ENCODE results near the gene RNPS1.

The RNPS1 gene

GRCh38 chr16:2210386-2211365 lies 57.2 kb downstream of the RNPS1 start, which contains the start of gene BRICD5:
BRICD5 (minus strand) TSS chr16:2210863; CDS start chr16:2210833, 30 bp downstream.
- no peak for DNase-seq

DNA sequence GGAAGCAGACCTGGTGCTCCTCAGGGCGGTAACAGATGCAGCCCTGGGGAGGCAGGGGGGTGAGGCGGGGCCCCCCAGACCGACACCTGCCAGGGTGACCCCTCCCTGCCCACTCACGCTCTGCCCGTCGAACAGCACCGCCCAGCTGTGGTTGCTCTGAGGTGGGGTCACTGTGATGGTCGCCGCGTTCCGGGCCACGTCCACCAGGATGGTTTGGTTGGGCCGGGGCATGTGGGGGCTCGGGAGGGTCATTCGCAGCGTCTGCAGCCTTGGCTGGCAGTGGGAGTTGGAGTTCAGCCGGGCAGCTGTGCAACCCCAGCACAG lies 58.0 kb downstream of the RNPS1 start:
- no peak for DNase-seq

- DNase-seq: no peak
Observed at GRCh38 chr16:2209258-2210008, 58.5 kb downstream of the RNPS1 start.

DNA sequence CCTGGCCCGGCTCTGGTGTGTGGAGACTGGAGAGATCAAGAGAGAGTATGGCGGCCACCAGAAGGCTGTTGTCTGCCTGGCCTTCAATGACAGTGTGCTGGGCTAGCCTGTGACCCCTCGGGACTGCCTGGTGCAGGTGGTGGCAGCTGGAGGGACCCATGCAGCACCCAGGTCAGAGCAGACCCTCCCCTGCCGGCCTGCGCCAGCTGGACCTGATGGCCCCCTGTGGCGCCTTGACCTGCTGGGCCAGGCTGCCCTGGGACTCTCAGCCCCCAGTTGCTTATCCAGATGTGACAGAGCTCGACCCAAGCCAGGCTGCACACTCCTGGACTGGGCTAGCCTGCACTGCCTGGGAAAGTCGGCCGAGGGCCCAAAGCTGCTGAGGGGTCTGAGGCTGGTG lies 59.2 kb downstream of the RNPS1 start:
- no peak for DNase-seq

- peak in 1 of 3 experiments; percentile 19 for DNase-seq
Observed at GRCh38 chr16:2208308-2208707, 59.6 kb downstream of the RNPS1 start.

- DNase-seq: no peak
Observed at GRCh38 chr16:2207872-2208271, 60.1 kb downstream of the RNPS1 start.

DNA sequence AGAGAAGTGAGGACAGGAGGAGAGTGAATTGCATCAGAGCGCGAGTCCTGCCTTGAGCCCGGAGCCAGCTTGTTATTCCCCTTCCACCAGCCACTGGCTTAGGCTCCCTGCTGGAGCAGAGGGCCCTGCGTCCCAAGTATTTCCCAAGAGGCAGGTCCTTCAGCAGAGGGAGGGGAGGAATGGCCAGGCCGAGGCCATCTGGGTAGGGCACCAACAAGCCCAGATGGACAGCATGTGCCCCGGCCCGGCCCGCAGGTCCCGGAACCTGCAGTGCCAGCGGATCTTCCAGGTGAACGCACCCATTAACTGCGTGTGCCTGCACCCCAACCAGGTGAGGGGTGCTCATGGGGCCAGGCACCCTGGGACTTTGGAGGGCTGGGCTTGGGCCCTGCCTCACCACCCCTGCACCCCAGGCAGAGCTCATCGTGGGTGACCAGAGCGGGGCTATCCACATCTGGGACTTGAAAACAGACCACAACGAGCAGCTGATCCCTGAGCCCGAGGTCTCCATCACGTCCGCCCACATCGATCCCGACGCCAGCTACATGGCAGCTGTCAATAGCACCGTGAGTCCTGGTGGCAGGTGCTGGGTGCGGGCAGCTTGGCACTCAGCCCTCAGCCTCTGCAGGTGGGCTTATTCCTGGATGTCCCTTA lies 61.0 kb downstream of the RNPS1 start:
- no peak for DNase-seq

DNA sequence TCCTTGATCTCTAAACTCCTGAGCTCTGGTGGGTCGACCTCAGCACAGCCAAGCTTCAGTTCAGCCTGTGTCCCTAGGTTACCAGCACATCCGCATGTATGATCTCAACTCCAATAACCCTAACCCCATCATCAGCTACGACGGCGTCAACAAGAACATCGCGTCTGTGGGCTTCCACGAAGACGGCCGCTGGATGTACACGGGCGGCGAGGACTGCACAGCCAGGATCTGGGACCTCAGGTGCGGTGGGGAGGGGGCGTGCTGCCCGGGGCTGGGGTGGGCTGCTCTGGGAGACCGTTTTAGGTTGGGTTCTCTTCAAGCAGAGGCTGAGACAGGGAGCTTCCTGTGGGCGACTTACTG lies 61.5 kb downstream of the RNPS1 start:
- no peak for DNase-seq

DNA sequence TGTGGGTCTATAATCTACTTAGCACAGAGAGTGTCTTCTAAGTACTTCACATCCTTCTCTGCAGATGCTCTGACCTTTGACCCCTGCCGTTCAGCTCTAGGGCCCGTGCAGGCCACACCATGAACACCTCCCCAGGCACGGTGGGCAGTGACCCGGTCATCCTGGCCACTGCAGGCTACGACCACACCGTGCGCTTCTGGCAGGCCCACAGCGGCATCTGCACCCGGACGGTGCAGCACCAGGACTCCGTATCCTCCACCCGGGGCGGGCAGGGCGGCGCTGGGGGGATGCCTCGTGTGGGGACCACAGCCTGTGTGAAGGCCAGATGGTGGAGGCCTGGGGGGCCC lies 62.0 kb downstream of the RNPS1 start:
- no peak for DNase-seq

GRCh38 chr16:2205104-2205966 lies 62.6 kb downstream of the RNPS1 start, which contains the start of gene MLST8:
MLST8 (plus strand) TSS chr16:2205454; CDS start chr16:2206086, 632 bp downstream.
- peak; percentile 94 to 96 (median 94) for DNase-seq

- DNase-seq: no peak
Observed at GRCh38 chr16:2204416-2205103, 63.4 kb downstream of the RNPS1 start.
